Heart right ventricle (tissue), 16 donors: ENCODE data around the gene KCNMA1. TPM values are rescaled to one million over a fixed set of nuclear protein-coding genes. Genes with fewer than 3 reads are reported as not detected.

Source experiments
- ATAC-seq, 8 donors: fragments of 200-7000 bp; cut with Tn5 transposase; one replicate each; pipeline ENCODE4 v1.9.1; 2020; ENCODE audit warnings: mild to moderate bottlenecking in 8 of 8, moderate library complexity in 8 of 8, moderate number of reproducible peaks in 1 of 8
- DNase-seq, 2 donors: peaks; one replicate each; pipeline ENCODE4 v3.0.0-alpha.2; 2020
- H3K27ac ChIP-seq, 10 donors: fragments of 200-600 bp; sonication (generic) in 2 of 10; one replicate each; pipeline versions ENCODE4 v1.5.0 to v1.8.0; 2020 to 2022; ENCODE audit warnings: mild to moderate bottlenecking in 3 of 10
- H3K27me3 ChIP-seq, 7 donors: fragments of 200-600 bp; one replicate each; pipeline ENCODE4 v1.8.0; 2021 to 2022; ENCODE audit warnings: mild to moderate bottlenecking in 2 of 7
- H3K36me3 ChIP-seq, 9 donors: fragments of 200-600 bp; sonication (generic) in 1 of 9; one replicate each; pipeline versions ENCODE4 v1.5.0 to v1.8.0; 2020 to 2022; ENCODE audit warnings: mild to moderate bottlenecking in 2 of 9
- H3K4me1 ChIP-seq, 9 donors: fragments of 200-600 bp; sonication (generic) in 1 of 9; one replicate each; pipeline versions ENCODE4 v1.5.0 to v1.8.0; 2020 to 2022; ENCODE audit warnings: mild to moderate bottlenecking in 4 of 9
- H3K4me3 ChIP-seq, 10 donors: fragments of 200-600 bp; sonication (generic) in 2 of 10; one replicate each; pipeline versions ENCODE4 v1.5.0 to v1.8.0; 2020 to 2022; ENCODE audit warnings: mild to moderate bottlenecking in 7 of 10, moderate library complexity in 2 of 10
- H3K9me3 ChIP-seq, 11 donors: fragments of 200-600 bp in 10 of 11; sonication (generic) in 2 of 11; one replicate each; pipeline versions ENCODE4 v1.5.0 to v1.8.0; 2013 to 2022; ENCODE audit warnings: mild to moderate bottlenecking in 2 of 11, control low read depth in 1 of 11, moderate library complexity in 1 of 11
- CTCF ChIP-seq, 9 donors: fragments of 200-600 bp; sonication (generic) in 2 of 9; IDR thresholded peaks; one replicate each; pipeline versions ENCODE4 v1.5.0 to v1.8.0; 2021 to 2022; ENCODE audit warnings: antibody characterized with exemption in 9 of 9, mild to moderate bottlenecking in 5 of 9, moderate library complexity in 1 of 9
- WGBS, 2 donors: extraction: QIAGEN DNeasy Blood & Tissue Kit; methylation state at CpG; one replicate each; pipeline ENCODE4 v1.1.7; 2013; ENCODE audit warnings: inconsistent platforms in 1 of 2; 5-methylcytosine and 5-hydroxymethylcytosine counted together
- intact Hi-C, 10 donors: fragments of 100-400 bp; cut with DNase I; formaldehyde crosslinking; loops; one replicate each; pipeline versions ENCODE4 v1.11.1 to v1.14.2; 2022
- polyA plus RNA-seq, 2 donors: library from polyadenylated mRNA; stranded (reverse); fragments of 200-250 nt; gene quantifications; one replicate each; pipeline ENCODE4 v1.2.3, GENCODE V29; 2013
- total RNA-seq, 10 donors: library from RNA; stranded (reverse); fragmentation: NEBNext Ultra II Directional in 3 of 10; extraction: Animal tissue kit (Norgen Biotek cat#: 25700) in 3 of 10; gene quantifications; one replicate each; pipeline versions ENCODE4 v1.2.1 to v1.2.4, GENCODE V29; 2021 to 2023
- donor health status: Arrhythmogenic right ventricular cardiomyopathy.
- donor health status: ischemic (EF 13 %, LVEDD 7.1; RV severe dilation, severe dysfunction).
- donor health status: healthy with polysubstance abuse.
- donor health status: DM: no; HTN: yes; CAD: no.
- donor health status: DM: no; HTN: no; CAD: no.
- donor health status: ischemic (EF 25% LVEDD 6.9; RV normal size, moderate dysfunction).
- donor health status: ischemic (EF 25% LVEDD 5.7; RV mildly dilated, moderate dysfunction).
- donor health status: healthy.
- donor health status: DM: yes; HTN: yes; CAD: no.
- donor health status: Ischemic cardiomyopathy.
- donor health status: ischemic (EF 35%, LVEDD 5.7; RV mildly dilated, moderate dysfunction).
- donor health status: nonischemic (EF 11% LVEDD 7.7; RV severe dilation, severe dysfunction).
- donor health status: DM: yes; HTN: yes; CAD: no.
- donor health status: PGD.
- donor health status: ischemic (EF 29% LVEDD 5.4; RV normal size, mild dysfunction).
- donor health status: nonischemic (EF 23%, LVEDD 6.1; RV moderate dilation, normal function).

Gene KCNMA1
- total and polyA plus RNA-seq, 12 donors = 0.59 to 5.3 (median 1.6) TPM

- Histone ChIP-seq H3K4me1 (peaks cover 0 to 6% (median 0%) of the 10 kb centered on the region in 9 donors), H3K9me3 (no peaks in the 10 kb centered on the region), H3K27ac (no peak overlapping the region), H3K4me3 (no peak overlapping the region), H3K27me3 (peaks cover 0 to 36% (median 13%) of the 10 kb centered on the region in 7 donors), H3K36me3 (no peaks in the 10 kb centered on the region)
- no peak for TF ChIP-seq CTCF (IDR thresholded peaks at IDR 0.05)
- intact Hi-C loops = loop anchor here in 7 of 10 donors (5.0 to 10.0 kb wide), 4 partner anchors 208 to 465 kb away; no protein-coding TSS in a partner anchor
- DNase-seq = no peak
- ATAC-seq = no peak
Measured at GRCh38 chr10:77177161-77177560, 460.4 kb downstream of the KCNMA1 start.

DNA sequence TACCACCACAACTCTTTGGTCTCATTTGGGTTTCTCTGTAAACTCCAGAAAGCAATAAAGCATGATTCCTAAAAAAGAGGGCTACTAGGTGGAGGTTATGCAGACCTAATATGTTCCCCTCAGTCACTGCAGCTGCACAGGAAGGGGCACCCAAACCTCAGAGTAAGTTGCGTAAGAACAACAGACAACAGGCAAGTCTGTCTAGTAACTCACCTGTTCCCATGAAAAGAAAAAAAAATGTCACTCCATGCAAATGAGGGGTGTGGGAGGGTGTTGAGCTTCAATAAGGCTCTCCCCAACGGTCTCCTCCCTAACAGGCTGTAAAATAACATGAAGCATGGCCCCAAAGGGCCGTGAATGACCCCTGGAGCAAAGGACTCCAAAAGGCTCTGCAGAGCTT lies 461.4 kb downstream of the KCNMA1 start:
- H3K36me3 ChIP-seq = no peaks in the 10 kb centered on the region
- H3K9me3 ChIP-seq = no peaks in the 10 kb centered on the region
- DNase-seq (no peak), ATAC-seq (no peak)
- intact Hi-C loops = loop anchor here in 7 of 10 donors (5.0 to 10.0 kb wide), 4 partner anchors 209 to 466 kb away; no protein-coding TSS in a partner anchor
- H3K4me1 ChIP-seq = peaks cover 0 to 6% (median 0%) of the 10 kb centered on the region in 9 donors
- no peak overlapping the region for H3K27ac ChIP-seq
- 79 to 85% methylated on average over 3 of the region's 3 CpGs for WGBS, 2 donors
- H3K27me3 ChIP-seq = peaks cover 0 to 39% (median 13%) of the 10 kb centered on the region in 7 donors
- TF ChIP-seq CTCF (IDR thresholded peaks at IDR 0.05) = no peak
- H3K4me3 ChIP-seq = no peak overlapping the region

GRCh38 chr10:77175631-77176222 lies 461.9 kb downstream of the KCNMA1 start:
- H3K9me3 ChIP-seq = no peaks in the 10 kb centered on the region
- H3K4me1 ChIP-seq = peaks cover 0 to 6% (median 0%) of the 10 kb centered on the region in 9 donors
- TF ChIP-seq CTCF (IDR thresholded peaks at IDR 0.05) = no peak
- no peaks in the 10 kb centered on the region for H3K36me3 ChIP-seq
- no peak overlapping the region for H3K27ac ChIP-seq
- DNase-seq = no peak
- peaks cover 0 to 42% (median 13%) of the 10 kb centered on the region in 7 donors for H3K27me3 ChIP-seq
- 97 to 98% methylated on average over 2 of the region's 2 CpGs for WGBS, 2 donors
- intact Hi-C loops = loop anchor here in 8 of 10 donors (2.0 to 10.0 kb wide), 8 partner anchors 209 to 535 kb away; no protein-coding TSS in a partner anchor
- no peak for ATAC-seq
- no peak overlapping the region for H3K4me3 ChIP-seq

DNA sequence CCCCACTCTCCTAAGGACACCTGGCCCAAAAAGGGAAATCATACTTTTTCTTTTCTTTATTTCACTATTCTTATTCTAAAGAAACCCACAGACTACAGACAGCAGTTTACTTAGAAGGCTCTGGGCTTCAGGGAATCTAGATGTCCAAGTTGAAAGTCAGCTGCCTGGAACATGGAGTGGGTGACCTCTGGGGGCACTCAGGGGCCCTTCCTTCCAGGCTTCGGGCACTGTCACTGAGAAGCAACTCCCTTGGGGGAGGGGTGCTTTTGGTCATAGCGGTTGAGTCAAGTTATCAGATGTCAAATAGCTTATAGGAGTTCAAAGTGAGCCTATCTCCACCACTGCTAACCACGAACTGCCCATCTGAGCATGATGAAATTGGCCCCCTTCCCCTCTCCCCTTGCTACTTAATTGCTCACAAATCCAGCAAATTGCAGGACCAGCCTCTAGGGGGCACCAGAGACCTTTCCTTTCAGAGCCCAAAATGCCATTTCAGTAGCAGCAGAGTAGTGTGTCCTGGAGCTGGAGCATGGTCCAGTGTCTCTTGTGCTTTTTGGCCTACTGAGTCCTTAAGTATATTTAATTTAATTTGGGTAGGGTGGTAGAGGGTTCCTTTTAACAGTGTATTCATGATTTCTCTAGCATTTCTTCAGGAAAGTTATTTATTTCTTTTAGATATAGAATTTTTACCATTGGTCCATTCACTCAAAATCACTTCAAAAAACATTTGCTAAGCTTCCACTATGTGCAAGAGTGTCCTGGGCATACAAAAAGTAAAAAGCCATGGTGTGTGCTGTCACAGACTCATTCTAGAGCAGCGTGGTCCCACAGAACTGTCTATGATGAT lies 463.8 kb downstream of the KCNMA1 start:
- H3K27ac ChIP-seq = no peak overlapping the region
- ATAC-seq (peak in 7 of 8 donors; percentile 55 to 75 (median 71)), DNase-seq (peak; percentile 43 to 60)
- intact Hi-C loops = loop anchor here in 9 of 10 donors (1.0 to 10.0 kb wide), 13 partner anchors 211 to 538 kb away; no protein-coding TSS in a partner anchor
- WGBS, 2 donors = 22 to 25% methylated on average over 4 of the region's 4 CpGs
- H3K27me3 ChIP-seq = peaks cover 0 to 44% (median 13%) of the 10 kb centered on the region in 7 donors
- peak; percentile 68 to 98 (median 87) for TF ChIP-seq CTCF (IDR thresholded peaks at IDR 0.05)
- H3K9me3 ChIP-seq = no peaks in the 10 kb centered on the region
- no peak overlapping the region for H3K4me3 ChIP-seq
- no peaks in the 10 kb centered on the region for H3K4me1 ChIP-seq
- H3K36me3 ChIP-seq = no peaks in the 10 kb centered on the region
